NCI-H1930 (cell line): ENCODE measurements around the gene SUCLG2.

Experiments
- DNase-seq, 2 experiments: peaks; one replicate each; lab custom pipeline; 2025; lab: John Stamatoyannopoulos, UW

Gene SUCLG2

GRCh38 chr3:67654099-67654843 is at the start of gene SUCLG2:
TSS of gene SUCLG2 (minus strand) at chr3:67654612. CDS start at chr3:67654586, 26 bp downstream.
- DNase-seq, result peak; percentile 17 to 31

GRCh38 chr3:67700596-67700995 is 46.2 kb upstream of the SUCLG2 start:
- DNase-seq, result no peak

GRCh38 chr3:67699882-67700281 is 45.5 kb upstream of the SUCLG2 start:
- no peak for DNase-seq

DNA sequence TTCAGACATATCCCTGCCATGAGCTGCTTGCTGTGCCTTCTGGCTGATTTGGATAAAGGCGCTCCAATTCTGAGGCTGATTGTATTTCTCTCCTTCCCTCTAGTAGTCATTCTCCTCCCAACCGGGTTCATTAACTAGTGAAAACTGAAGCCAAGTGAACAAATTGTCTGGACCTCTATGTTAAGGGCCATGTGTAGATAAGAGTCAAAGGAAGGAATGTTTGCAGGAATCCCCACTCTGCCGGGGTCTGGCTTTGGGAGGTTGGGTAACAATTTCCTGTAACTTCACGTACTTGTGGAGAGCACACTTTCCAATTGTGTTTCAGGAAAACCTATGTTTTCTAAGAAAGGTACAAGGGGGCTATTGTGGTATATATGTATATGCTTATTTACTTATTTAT is 38.2 kb upstream of the SUCLG2 start:
- no peak for DNase-seq

GRCh38 chr3:67691926-67692325 is 37.5 kb upstream of the SUCLG2 start:
- no peak for DNase-seq

- DNase-seq, result no peak
Measured at GRCh38 chr3:67691207-67691606, 36.8 kb upstream of the SUCLG2 start.

DNA sequence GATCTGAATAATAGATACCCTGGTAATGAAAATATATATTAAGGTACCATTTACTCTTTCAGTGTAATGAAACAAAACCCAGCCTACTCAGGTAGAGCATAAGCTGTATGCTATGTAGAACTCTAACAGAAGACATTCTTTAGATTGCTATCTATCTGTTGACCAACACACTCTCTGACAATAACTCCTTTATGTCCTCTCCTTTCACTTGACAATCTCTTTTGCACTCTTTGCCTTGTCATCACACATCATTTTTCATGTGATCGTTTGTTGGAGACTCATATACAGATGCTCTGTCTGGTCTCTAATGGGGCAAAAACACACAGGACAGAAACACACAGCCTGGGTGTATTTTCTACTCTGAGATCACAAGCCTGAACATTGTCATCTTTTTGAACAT is 35.4 kb upstream of the SUCLG2 start:
- DNase-seq, result no peak

- no peak for DNase-seq
Measured at GRCh38 chr3:67688231-67688630, 33.8 kb upstream of the SUCLG2 start.

DNA sequence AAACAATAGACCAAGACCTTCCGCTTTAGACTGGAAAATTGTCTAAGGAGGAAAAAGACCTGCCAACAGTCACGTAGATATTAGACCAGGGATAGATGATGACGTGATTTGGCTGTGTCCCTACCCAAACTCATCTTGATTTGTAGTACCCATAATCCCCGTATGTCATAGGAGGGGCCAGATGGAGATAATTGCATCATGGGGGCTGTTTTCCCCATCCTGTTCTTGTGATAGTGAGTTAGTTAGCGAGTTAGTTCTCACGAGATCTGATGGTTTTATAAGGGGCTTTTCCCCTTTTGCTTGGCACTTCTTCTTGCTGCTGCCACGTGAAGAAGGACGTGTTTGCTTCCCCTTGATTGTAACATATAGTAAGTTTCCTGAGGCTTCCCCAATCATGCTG is 31.7 kb upstream of the SUCLG2 start:
- DNase-seq, result no peak

DNA sequence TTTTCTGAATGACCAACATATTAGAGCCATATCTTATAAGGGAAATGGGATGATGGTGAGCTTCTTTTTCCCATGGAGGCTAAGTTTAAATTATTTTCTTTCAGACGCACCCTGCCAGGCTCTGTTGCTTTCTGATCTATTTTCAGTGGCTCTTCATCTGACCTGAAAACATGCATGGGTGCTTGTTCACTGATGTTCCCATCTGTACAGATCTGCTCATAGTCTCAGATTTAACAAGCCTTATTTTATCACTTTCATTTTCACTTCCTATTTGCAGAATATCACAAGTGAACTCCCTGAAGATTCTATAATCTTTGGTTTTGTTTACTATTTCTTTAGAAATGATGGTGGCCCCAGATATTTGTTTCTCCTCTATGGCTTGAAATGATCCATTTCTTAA is 31.1 kb upstream of the SUCLG2 start:
- no peak for DNase-seq

DNA sequence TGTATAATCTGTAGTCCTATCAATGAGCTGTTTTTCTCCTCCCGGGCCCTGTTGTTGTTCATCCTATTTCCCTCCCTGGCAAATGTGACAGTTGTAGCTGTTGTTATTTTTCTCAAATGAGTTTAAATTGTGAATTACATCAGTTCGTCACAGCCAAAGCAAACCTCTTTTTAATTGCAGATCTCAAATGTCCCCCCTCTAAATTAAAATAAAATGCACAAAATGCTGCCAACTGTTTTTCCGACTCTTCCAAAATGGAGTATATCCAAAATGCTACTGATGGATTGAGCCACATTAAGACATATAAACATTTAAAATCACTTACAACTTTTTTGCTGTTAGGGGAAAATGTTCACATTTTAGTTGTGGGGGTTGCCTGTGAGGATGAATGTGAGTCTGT is 29.8 kb upstream of the SUCLG2 start:
- DNase-seq, result no peak

DNA sequence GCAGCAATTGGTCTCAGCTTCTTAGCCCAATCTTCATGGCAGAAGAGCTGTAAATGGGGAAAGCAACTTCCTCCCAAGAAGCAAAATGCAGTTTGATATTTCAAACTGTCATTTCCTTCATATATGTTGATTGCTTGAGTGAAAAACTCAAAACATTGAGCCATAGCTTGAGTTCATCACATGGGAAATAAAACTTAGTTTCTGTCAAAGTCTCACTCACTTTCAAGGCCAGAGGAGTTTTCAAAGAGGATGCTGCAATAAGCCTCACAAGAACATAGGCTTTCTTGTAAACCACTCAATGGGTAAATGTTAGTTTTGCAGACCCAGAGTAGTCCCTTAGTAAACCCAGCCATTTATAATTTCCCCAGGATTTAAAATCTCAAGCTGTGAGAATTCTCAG is 29.1 kb upstream of the SUCLG2 start:
- DNase-seq, result no peak

GRCh38 chr3:67678665-67679064 is 24.3 kb upstream of the SUCLG2 start:
- no peak for DNase-seq

DNA sequence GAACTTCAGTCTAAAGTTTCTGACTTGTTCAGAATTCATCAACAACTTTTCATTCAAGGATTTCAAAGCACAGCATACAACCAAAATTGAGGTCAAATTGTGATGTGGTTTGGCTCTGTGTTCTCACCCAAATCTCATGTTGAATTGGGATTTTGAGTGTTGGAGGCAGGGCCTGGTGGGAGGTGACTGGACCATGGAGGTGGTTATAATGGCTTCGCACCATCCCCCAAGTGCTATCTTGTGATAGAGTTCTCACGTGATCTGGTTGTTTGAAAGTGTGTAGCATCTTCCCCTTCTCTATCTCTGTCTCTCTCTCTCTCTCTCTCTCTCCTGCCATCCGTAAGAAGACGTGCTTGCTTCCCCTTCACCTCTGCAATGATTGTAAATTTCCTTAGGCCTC is 19.6 kb upstream of the SUCLG2 start:
- DNase-seq, result no peak

DNA sequence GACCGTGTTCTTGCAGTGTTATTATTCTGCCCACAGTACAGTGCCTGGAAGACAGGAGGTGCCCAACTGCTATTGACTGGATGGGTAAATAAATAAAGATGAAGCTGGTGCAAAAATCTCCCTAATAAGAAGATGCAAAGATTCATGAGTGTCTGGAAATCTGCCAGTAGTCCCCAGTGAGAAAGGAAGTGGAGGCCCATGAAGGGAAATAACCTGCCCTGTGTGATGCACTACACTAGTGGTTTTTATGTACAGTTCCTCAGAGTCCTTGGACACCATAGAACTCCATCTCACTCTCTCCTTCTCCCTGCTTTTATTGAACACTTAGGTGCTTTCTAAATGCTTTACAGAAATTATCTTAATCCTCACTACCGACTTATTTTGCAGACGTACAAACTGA is 8.3 kb upstream of the SUCLG2 start:
- DNase-seq, result no peak

GRCh38 chr3:67661089-67661488 is 6.7 kb upstream of the SUCLG2 start:
- no peak for DNase-seq

- DNase-seq, result no peak
Measured at GRCh38 chr3:67657192-67657591, 2.8 kb upstream of the SUCLG2 start.

DNA sequence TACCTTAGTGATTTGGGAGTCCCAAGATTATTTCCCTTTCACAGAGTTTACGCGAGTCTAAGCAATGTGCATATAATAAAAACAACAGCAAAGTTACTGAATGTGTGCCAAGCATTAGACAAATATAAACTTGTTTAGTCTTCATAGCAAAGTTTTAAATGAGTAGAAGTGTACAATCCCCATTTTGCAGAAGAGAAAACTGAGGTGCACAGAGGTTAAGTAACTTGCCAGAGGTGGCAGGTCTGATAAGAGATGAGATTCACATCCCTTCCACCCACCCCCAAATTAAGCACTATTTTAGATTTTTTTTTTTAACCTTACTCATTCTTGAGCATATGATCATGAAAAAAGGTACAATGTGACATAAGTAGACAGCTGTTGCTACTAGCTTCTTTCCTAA is 2.2 kb upstream of the SUCLG2 start:
- no peak for DNase-seq

GRCh38 chr3:67655364-67656121 is 1.1 kb upstream of the SUCLG2 start:
- no peak for DNase-seq

- no peak for DNase-seq
Measured at GRCh38 chr3:67654844-67655177, 399 bp upstream of the SUCLG2 start.

DNA sequence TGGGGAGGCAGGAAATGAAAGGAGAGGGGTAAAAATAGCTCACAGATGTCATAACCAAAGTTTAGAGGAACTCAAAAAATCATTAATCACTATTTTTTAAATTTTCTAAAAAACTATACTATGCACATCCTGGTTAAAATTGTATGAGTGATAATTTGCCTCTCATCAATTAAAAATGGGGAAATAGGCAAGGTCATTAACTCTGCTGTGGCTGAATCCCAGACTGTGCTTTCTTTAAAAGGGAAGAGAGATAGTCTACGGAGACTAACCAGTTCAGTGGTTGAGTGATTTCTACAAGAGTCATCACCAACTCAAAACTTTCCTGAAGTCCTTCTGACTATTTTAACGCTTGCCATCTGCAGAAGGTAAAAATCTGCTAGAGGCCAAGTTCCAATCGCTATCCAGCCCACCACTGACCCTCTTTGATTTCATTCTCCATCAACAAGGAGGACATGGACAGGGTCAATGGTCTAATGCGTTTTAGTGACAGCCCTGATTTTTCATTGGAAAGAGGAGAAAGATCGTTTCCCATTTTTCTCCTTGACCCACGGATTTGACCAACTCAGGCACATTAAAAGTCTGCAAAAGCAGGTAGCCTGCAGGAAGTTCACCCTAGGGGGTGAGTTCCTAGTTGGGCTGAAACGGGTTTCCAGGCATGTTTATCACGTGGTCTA is 850 bp downstream of the SUCLG2 start:
- no peak for DNase-seq

GRCh38 chr3:67650084-67650483 is 4.3 kb downstream of the SUCLG2 start:
- DNase-seq, result no peak

DNA sequence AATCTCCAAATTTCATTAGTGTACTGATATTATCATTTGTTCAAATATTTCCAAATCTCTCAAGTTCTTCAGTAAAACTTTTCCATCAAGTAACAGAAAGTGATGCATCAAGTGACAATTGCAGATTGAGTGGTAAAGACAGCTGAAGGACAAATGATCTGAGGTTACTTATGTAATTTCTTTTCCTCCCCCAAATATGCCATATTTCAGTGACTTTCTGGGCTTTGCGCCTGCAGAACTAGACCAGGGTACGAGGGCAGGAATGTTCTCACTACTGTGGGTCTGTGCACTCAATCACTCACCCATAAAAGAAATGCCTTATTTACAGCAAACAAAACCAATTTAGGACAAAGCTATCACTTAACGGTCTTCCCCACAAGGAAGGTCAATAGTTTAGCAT is 4.7 kb downstream of the SUCLG2 start:
- DNase-seq, result no peak
